ENCODE data around the gene RXFP2.

- TF ChIP-seq, protein P1, sequence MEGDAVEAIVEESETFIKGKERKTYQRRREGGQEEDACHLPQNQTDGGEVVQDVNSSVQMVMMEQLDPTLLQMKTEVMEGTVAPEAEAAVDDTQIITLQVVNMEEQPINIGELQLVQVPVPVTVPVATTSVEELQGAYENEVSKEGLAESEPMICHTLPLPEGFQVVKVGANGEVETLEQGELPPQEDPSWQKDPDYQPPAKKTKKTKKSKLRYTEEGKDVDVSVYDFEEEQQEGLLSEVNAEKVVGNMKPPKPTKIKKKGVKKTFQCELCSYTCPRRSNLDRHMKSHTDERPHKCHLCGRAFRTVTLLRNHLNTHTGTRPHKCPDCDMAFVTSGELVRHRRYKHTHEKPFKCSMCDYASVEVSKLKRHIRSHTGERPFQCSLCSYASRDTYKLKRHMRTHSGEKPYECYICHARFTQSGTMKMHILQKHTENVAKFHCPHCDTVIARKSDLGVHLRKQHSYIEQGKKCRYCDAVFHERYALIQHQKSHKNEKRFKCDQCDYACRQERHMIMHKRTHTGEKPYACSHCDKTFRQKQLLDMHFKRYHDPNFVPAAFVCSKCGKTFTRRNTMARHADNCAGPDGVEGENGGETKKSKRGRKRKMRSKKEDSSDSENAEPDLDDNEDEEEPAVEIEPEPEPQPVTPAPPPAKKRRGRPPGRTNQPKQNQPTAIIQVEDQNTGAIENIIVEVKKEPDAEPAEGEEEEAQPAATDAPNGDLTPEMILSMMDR (conservative IDR thresholded peaks at IDR 0.05; ENCODE audit: low read length) = no peak
- TF ChIP-seq EZH2phosphoT487 (IDR thresholded peaks at IDR 0.05; ENCODE audit: borderline replicate concordance) = no peak
Observed at GRCh38 chr13:31764556-31764955, 25.2 kb downstream of the RXFP2 start.

Data from Loucy (cell line).